HepG2 (cell line): ENCODE measurements around the gene GFRA1. TPM values are rescaled to one million over a fixed set of nuclear protein-coding genes. Genes with fewer than 3 reads are reported as not detected.

Source experiments
- BHLHE40 ChIP-seq: IDR thresholded peaks from 2 replicates; pipeline ENCODE4 v1.6.1; 2011; ENCODE audit warnings: low read length, improper control_type of control experiment
- MIER3 ChIP-seq: IDR thresholded peaks from 2 replicates; pipeline ENCODE4 v1.6.1; 2016; ENCODE audit warnings: missing compliant biosample characterization, borderline replicate concordance
- PHF5A ChIP-seq: IDR thresholded peaks from one replicate; pipeline ENCODE4 v1.6.1; 2018; ENCODE audit warnings: low read depth, missing genetic modification reagents; ENCODE audit not compliant: unreplicated experiment
- TOE1 ChIP-seq: sonication (generic); formaldehyde crosslinking; IDR thresholded peaks from 2 replicates; pipeline ENCODE4 v1.4.0; 2020; ENCODE audit warnings: mild to moderate bottlenecking, missing genetic modification reagents
- U2AF1 ChIP-seq: fragments of 200-400 bp; formaldehyde crosslinking; optimal IDR thresholded peaks from 2 replicates; pipeline ENCODE3; 2017; ENCODE audit warnings: mild to moderate bottlenecking, low read depth, low read length
- WIZ ChIP-seq: sonication (generic); formaldehyde crosslinking; IDR thresholded peaks from 2 replicates; pipeline ENCODE4 v1.5.1; 2020; ENCODE audit warnings: mild to moderate bottlenecking, missing genetic modification reagents
- ZBTB1 ChIP-seq: sonication (generic); formaldehyde crosslinking; IDR thresholded peaks from 2 replicates; pipeline ENCODE4 v1.4.0; 2020; ENCODE audit warnings: missing genetic modification reagents, borderline replicate concordance
- ZBTB8A ChIP-seq: sonication (generic); formaldehyde crosslinking; IDR thresholded peaks from 2 replicates; pipeline ENCODE4 v1.4.0; 2020; ENCODE audit warnings: mild to moderate bottlenecking, low read depth, missing genetic modification reagents, borderline replicate concordance
- ZFYVE20 ChIP-seq: sonication (generic); formaldehyde crosslinking; IDR thresholded peaks from 2 replicates; pipeline ENCODE4 v1.8.0; 2023; ENCODE audit warnings: low read depth, mild to moderate bottlenecking, moderate library complexity, missing genetic modification reagents, borderline replicate concordance
- ZIK1 ChIP-seq: sonication (generic); formaldehyde crosslinking; IDR thresholded peaks from 2 replicates; pipeline ENCODE4 v1.5.0; 2020; ENCODE audit warnings: mild to moderate bottlenecking, low read depth, missing genetic modification reagents, borderline replicate concordance
- ZKSCAN5 ChIP-seq: sonication (generic); formaldehyde crosslinking; IDR thresholded peaks from 2 replicates; pipeline ENCODE4 v1.5.1; 2020; ENCODE audit warnings: mild to moderate bottlenecking, missing genetic modification reagents
- ZNF33A ChIP-seq: sonication (generic); formaldehyde crosslinking; IDR thresholded peaks from 2 replicates; pipeline ENCODE4 v1.5.1; 2020; ENCODE audit warnings: missing genetic modification reagents, mild to moderate bottlenecking, moderate library complexity, borderline replicate concordance
- ZNF354B ChIP-seq: sonication (generic); formaldehyde crosslinking; IDR thresholded peaks from 2 replicates; pipeline ENCODE4 v1.8.0; 2022; ENCODE audit warnings: mild to moderate bottlenecking, missing genetic modification reagents
- ZNF549 ChIP-seq: sonication (generic); formaldehyde crosslinking; IDR thresholded peaks from 2 replicates; pipeline ENCODE4 v1.5.0; 2020; ENCODE audit warnings: missing genetic modification reagents
- ZNF737 ChIP-seq: sonication (generic); formaldehyde crosslinking; IDR thresholded peaks from 2 replicates; pipeline ENCODE4 v1.5.0; 2020; ENCODE audit warnings: missing genetic modification reagents, mild to moderate bottlenecking, borderline replicate concordance
- ZSCAN21 ChIP-seq: sonication (generic); formaldehyde crosslinking; IDR thresholded peaks from 2 replicates; pipeline ENCODE4 v1.8.0; 2022; ENCODE audit warnings: mild to moderate bottlenecking, missing genetic modification reagents, moderate library complexity, borderline replicate concordance
- polyA plus RNA-seq, 8 experiments: library from polyadenylated mRNA; depleted of rRNA in 3 of 8; stranded (reverse) in 7 of 8; unstranded in 1 of 8; fragments of >200 nt; fragmentation: Illumina TruSeq in 4 of 8; extraction: Trizol in 4 of 8; gene quantifications; 2 replicates each; pipeline versions ENCODE4 v1.2.1 to v1.2.3, GENCODE V29; 2011 to 2016; ENCODE audit warnings: low read depth in 4 of 8, missing spikeins in 1 of 8, mixed read lengths in 1 of 8; ENCODE audit not compliant: insufficient read depth in 1 of 8
- total RNA-seq, 5 experiments: library from RNA; depleted of rRNA; stranded (reverse); fragments of >200 nt; fragmentation: Illumina TruSeq; extraction: Trizol; gene quantifications; 2 replicates each; pipeline ENCODE4 v1.2.3, GENCODE V29; 2016; ENCODE audit warnings: low read depth in 1 of 5
- TF ChIP-seq, protein P1 (sequence below), 2 experiments: IDR thresholded peaks; 2 replicates each; pipeline ENCODE4 v1.6.1; 2011 to 2012; ENCODE audit warnings: low read length in 2 of 2, borderline replicate concordance in 1 of 2, low read depth in 1 of 2, mild to moderate bottlenecking in 1 of 2, moderate library complexity in 1 of 2
- TF ChIP-seq, protein P2 (sequence below): sonication (generic); formaldehyde crosslinking; IDR thresholded peaks from 2 replicates; pipeline ENCODE4 v1.4.0; 2020; ENCODE audit warnings: mild to moderate bottlenecking, missing genetic modification reagents
- TF ChIP-seq, protein P3 (sequence below): sonication (generic); formaldehyde crosslinking; IDR thresholded peaks from 2 replicates; pipeline ENCODE4 v1.5.1; 2020; ENCODE audit warnings: missing genetic modification reagents, mild to moderate bottlenecking, borderline replicate concordance
- TF ChIP-seq, protein P4 (sequence below): sonication (generic); formaldehyde crosslinking; IDR thresholded peaks from 2 replicates; pipeline ENCODE4 v1.4.0; 2020; ENCODE audit warnings: missing genetic modification reagents

The GFRA1 gene
- total and polyA plus RNA-seq, 2 of the 13 experiments (the other 11 are each of a cell fraction or from before 2014, with no cell fraction given) = not detected

DNA sequence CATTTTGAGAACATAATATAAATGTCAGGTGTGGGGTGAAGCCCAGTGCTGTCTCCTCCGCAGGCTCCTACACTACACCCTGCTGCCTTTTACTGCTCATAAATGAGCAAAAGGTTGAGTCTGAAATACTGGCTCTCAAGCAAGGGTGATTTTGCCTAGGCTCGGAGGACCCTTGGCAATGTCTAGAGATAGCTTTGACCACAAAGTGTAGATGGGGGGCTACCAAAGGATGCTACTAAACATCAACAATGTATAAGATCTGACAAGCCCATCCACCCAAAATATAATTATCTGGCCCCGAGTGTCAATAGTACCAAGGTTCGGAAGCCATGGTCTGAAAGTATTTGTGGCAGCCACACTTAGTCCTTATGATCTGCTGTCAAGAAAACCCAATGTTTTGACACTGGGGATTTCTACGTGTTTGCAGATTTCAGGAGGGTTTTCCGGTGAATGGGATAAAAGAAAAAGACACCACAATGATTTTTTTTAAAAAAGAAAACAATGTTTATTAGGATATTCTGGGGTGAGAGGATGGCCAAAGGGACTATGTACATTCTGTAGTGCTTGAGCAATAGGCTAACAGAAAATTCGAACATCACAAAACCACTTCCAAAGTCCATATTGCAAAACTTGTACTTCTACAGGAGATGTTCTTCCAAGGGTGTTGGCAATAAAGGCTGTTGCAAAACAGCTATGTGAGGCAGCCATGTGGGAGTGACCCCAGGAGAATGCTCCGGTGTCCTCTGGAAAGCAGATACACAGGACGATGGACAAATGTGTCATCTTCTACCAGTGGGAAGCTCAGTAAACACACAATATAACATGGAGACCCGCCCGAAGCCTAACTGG, 216.3 kb downstream of the GFRA1 start (continued):
- TF ChIP-seq, protein P1, sequence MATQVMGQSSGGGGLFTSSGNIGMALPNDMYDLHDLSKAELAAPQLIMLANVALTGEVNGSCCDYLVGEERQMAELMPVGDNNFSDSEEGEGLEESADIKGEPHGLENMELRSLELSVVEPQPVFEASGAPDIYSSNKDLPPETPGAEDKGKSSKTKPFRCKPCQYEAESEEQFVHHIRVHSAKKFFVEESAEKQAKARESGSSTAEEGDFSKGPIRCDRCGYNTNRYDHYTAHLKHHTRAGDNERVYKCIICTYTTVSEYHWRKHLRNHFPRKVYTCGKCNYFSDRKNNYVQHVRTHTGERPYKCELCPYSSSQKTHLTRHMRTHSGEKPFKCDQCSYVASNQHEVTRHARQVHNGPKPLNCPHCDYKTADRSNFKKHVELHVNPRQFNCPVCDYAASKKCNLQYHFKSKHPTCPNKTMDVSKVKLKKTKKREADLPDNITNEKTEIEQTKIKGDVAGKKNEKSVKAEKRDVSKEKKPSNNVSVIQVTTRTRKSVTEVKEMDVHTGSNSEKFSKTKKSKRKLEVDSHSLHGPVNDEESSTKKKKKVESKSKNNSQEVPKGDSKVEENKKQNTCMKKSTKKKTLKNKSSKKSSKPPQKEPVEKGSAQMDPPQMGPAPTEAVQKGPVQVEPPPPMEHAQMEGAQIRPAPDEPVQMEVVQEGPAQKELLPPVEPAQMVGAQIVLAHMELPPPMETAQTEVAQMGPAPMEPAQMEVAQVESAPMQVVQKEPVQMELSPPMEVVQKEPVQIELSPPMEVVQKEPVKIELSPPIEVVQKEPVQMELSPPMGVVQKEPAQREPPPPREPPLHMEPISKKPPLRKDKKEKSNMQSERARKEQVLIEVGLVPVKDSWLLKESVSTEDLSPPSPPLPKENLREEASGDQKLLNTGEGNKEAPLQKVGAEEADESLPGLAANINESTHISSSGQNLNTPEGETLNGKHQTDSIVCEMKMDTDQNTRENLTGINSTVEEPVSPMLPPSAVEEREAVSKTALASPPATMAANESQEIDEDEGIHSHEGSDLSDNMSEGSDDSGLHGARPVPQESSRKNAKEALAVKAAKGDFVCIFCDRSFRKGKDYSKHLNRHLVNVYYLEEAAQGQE (IDR thresholded peaks at IDR 0.05; ENCODE audit: borderline replicate concordance in 1 of 2, low read depth in 1 of 2, low read length in 2 of 2) = peak in 1 of 2 experiments; percentile 74; a peak in 1 of 4 replicates
- TF ChIP-seq U2AF1 = no peak
- TF ChIP-seq ZIK1 (CRISPR knock-in tag) = no peak
- TF ChIP-seq, protein P2, sequence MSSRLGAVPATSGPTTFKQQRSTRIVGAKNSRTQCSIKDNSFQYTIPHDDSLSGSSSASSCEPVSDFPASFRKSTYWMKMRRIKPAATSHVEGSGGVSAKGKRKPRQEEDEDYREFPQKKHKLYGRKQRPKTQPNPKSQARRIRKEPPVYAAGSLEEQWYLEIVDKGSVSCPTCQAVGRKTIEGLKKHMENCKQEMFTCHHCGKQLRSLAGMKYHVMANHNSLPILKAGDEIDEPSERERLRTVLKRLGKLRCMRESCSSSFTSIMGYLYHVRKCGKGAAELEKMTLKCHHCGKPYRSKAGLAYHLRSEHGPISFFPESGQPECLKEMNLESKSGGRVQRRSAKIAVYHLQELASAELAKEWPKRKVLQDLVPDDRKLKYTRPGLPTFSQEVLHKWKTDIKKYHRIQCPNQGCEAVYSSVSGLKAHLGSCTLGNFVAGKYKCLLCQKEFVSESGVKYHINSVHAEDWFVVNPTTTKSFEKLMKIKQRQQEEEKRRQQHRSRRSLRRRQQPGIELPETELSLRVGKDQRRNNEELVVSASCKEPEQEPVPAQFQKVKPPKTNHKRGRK (CRISPR knock-in tag) = no peak
- 0 out of 2 replicates have a peak, but pooled peaks have one; percentile 79 for TF ChIP-seq WIZ
- TF ChIP-seq ZKSCAN5 = no peak
- TF ChIP-seq, protein P3, sequence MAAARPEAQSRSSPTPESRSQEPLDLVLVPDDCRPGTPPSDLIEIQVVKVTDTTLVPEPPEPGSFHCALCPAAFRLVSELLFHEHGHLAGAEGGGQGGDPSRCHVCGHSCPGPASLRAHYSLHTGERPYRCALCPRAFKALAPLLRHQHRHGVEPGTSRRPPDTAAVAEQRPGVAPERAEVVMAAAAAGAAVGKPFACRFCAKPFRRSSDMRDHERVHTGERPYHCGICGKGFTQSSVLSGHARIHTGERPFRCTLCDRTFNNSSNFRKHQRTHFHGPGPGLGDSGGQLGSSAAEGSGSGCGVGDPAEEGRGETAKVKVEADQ = peak; percentile 49; the same call in 1 of the 2 replicates
- TF ChIP-seq ZBTB1 (CRISPR knock-in tag) = no peak
- TF ChIP-seq ZNF33A (CRISPR knock-in tag) = no peak
- TF ChIP-seq ZSCAN21 (CRISPR knock-in tag) = peak; percentile 34; the same call in 1 of the 2 replicates
- no peak for TF ChIP-seq PHF5A
- TF ChIP-seq MIER3 (CRISPR knock-in tag) = peak; percentile 95; the same call in 1 of the 2 replicates
- no peak for TF ChIP-seq ZNF354B (CRISPR knock-in tag)
- TF ChIP-seq ZNF549 (CRISPR knock-in tag) = no peak
- TF ChIP-seq BHLHE40 = no peak
- no peak; the same call in 1 of the 2 replicates for TF ChIP-seq ZNF737 (CRISPR knock-in tag)
- TF ChIP-seq TOE1 (CRISPR knock-in tag) = no peak
- TF ChIP-seq, protein P4, sequence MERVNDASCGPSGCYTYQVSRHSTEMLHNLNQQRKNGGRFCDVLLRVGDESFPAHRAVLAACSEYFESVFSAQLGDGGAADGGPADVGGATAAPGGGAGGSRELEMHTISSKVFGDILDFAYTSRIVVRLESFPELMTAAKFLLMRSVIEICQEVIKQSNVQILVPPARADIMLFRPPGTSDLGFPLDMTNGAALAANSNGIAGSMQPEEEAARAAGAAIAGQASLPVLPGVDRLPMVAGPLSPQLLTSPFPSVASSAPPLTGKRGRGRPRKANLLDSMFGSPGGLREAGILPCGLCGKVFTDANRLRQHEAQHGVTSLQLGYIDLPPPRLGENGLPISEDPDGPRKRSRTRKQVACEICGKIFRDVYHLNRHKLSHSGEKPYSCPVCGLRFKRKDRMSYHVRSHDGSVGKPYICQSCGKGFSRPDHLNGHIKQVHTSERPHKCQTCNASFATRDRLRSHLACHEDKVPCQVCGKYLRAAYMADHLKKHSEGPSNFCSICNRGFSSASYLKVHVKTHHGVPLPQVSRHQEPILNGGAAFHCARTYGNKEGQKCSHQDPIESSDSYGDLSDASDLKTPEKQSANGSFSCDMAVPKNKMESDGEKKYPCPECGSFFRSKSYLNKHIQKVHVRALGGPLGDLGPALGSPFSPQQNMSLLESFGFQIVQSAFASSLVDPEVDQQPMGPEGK (CRISPR knock-in tag) = peak; percentile 59
- no peak for TF ChIP-seq ZFYVE20 (CRISPR knock-in tag)
- no peak for TF ChIP-seq ZBTB8A (CRISPR knock-in tag)
